ENCODE results near the gene FBXW7.

FBXW7 gene

GRCh38 chr4:152579107-152579764 lies 43.3 kb upstream of the FBXW7 start:
- TF ChIP-seq USF1 (IDR thresholded peaks at IDR 0.05) (no peak), CREB1 (IDR thresholded peaks at IDR 0.05; ENCODE audit: low read depth) (no peak), EP300 (IDR thresholded peaks at IDR 0.05; ENCODE audit: borderline replicate concordance) (no peak), RAD21 (IDR thresholded peaks at IDR 0.05; ENCODE audit: low read depth) (no peak), NFIC (IDR thresholded peaks at IDR 0.05) (no peak)

GRCh38 chr4:152578670-152579069 lies 42.8 kb upstream of the FBXW7 start:
- TF ChIP-seq REST (IDR thresholded peaks at IDR 0.05; ENCODE audit: low read depth), result no peak
- TF ChIP-seq FOXM1 (IDR thresholded peaks at IDR 0.05; ENCODE audit: borderline replicate concordance, low read depth), result no peak
- TF ChIP-seq TCF12 (IDR thresholded peaks at IDR 0.05; ENCODE audit: low read depth), result no peak
- TF ChIP-seq RAD21 (IDR thresholded peaks at IDR 0.05; ENCODE audit: low read depth), result no peak
- TF ChIP-seq EGR1 (IDR thresholded peaks at IDR 0.05), result no peak
- no peak for TF ChIP-seq YY1 (IDR thresholded peaks at IDR 0.05; ENCODE audit: low read depth)
- TF ChIP-seq TEAD4 (IDR thresholded peaks at IDR 0.05), result no peak

GRCh38 chr4:152577708-152578396 lies 42.0 kb upstream of the FBXW7 start:
- TF ChIP-seq YY1 (IDR thresholded peaks at IDR 0.05; ENCODE audit: low read depth) (no peak), CREB1 (IDR thresholded peaks at IDR 0.05; ENCODE audit: low read depth) (no peak), CEBPB (IDR thresholded peaks at IDR 0.05) (no peak), EP300 (IDR thresholded peaks at IDR 0.05; ENCODE audit: borderline replicate concordance) (no peak), TAF1 (IDR thresholded peaks at IDR 0.05; ENCODE audit: low read depth) (no peak), TEAD4 (IDR thresholded peaks at IDR 0.05) (no peak), MAX (IDR thresholded peaks at IDR 0.05) (no peak), ZBTB7A (IDR thresholded peaks at IDR 0.05; ENCODE audit: low read depth) (no peak), FOXM1 (IDR thresholded peaks at IDR 0.05; ENCODE audit: borderline replicate concordance, low read depth) (no peak), USF1 (IDR thresholded peaks at IDR 0.05) (no peak), RAD21 (IDR thresholded peaks at IDR 0.05; ENCODE audit: low read depth) (no peak), REST (IDR thresholded peaks at IDR 0.05; ENCODE audit: low read depth) (no peak)

GRCh38 chr4:152575533-152575932 lies 39.6 kb upstream of the FBXW7 start:
- TF ChIP-seq CEBPB (IDR thresholded peaks at IDR 0.05) (no peak), MAX (IDR thresholded peaks at IDR 0.05) (no peak)

- TF ChIP-seq ZBTB7A (IDR thresholded peaks at IDR 0.05; ENCODE audit: low read depth) (no peak), TEAD4 (IDR thresholded peaks at IDR 0.05) (no peak), CEBPB (IDR thresholded peaks at IDR 0.05) (no peak), NFIC (IDR thresholded peaks at IDR 0.05) (no peak), RAD21 (IDR thresholded peaks at IDR 0.05; ENCODE audit: low read depth) (no peak), REST (IDR thresholded peaks at IDR 0.05; ENCODE audit: low read depth) (no peak), USF1 (IDR thresholded peaks at IDR 0.05) (no peak), EGR1 (IDR thresholded peaks at IDR 0.05) (no peak), YY1 (IDR thresholded peaks at IDR 0.05; ENCODE audit: low read depth) (no peak), CREB1 (IDR thresholded peaks at IDR 0.05; ENCODE audit: low read depth) (no peak)
Observed at GRCh38 chr4:152573861-152574260, 38.0 kb upstream of the FBXW7 start.
